Upper lobe of right lung (tissue), 1 donor: ENCODE results near the gene NDRG4. TPM values are rescaled to one million over a fixed set of nuclear protein-coding genes. Genes with fewer than 3 reads are reported as not detected.

Experiments
- ATAC-seq: fragments of 200-7000 bp; cut with Tn5 transposase; one replicate; pipeline ENCODE4 v1.9.1; 2020; ENCODE audit warnings: mild to moderate bottlenecking, moderate library complexity
- DNase-seq: peaks from one replicate; pipeline ENCODE4 v3.0.0-alpha.2; 2020
- H3K27ac ChIP-seq: fragments of 200-600 bp; one replicate; pipeline ENCODE4 v1.8.0; 2022
- H3K27me3 ChIP-seq: fragments of 200-600 bp; one replicate; pipeline ENCODE4 v1.8.0; 2022; ENCODE audit warnings: mild to moderate bottlenecking
- H3K36me3 ChIP-seq: fragments of 200-600 bp; one replicate; pipeline ENCODE4 v1.8.0; 2022
- H3K4me1 ChIP-seq: fragments of 200-600 bp; one replicate; pipeline ENCODE4 v1.8.0; 2022
- H3K4me3 ChIP-seq: fragments of 200-600 bp; one replicate; pipeline ENCODE4 v1.8.0; 2022; ENCODE audit warnings: mild to moderate bottlenecking
- H3K9me3 ChIP-seq: fragments of 200-600 bp; one replicate; pipeline ENCODE4 v1.8.0; 2022
- intact Hi-C: fragments of 100-400 bp; cut with DNase I; formaldehyde crosslinking; loops from one replicate; pipeline ENCODE4 v1.11.0; 2022
- total RNA-seq: library from RNA; stranded (reverse); fragmentation: NEBNext Ultra II Directional; extraction: Animal tissue kit (Norgen Biotek cat#: 25700); gene quantifications from one replicate; pipeline ENCODE4 v1.2.1, GENCODE V29; 2021
- TF ChIP-seq, protein P1 (sequence below): fragments of 200-600 bp; IDR thresholded peaks from one replicate; pipeline ENCODE4 v1.8.0; 2022; ENCODE audit warnings: antibody characterized with exemption
- donor health status: DM: no; HTN: yes; CAD: no; lungs with severe emphysema.

Gene NDRG4
- total RNA-seq, 1 donor from 2014 or later, result 48.1 TPM

DNA sequence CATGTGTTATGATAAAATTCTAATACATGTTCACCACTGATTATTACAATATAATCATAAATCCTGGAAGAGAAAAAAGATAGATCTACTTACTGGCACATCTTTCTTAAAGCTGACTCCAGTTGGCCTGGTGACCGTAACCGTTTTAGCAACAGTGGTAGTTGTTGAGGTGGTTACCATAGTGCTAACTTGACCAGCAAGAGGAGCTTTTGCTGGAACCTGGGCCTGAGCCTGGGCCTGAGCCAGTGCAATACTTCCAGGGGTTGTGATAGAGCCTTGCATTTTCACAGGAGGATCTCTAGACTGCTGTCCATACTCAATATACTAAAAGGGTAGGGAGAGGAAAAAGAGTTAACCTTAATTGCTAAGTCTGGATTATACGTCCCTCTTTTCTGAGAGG, 51.6 kb downstream of the NDRG4 start:
- Histone ChIP-seq H3K27ac (no peak overlapping the region), H3K27me3 (no peaks in the 10 kb centered on the region), H3K4me3 (no peak overlapping the region), H3K4me1 (no peaks in the 10 kb centered on the region), H3K9me3 (no peaks in the 10 kb centered on the region), H3K36me3 (peaks cover 100% of the 10 kb centered on the region)
- intact Hi-C loops, result no loop called here
- TF ChIP-seq, protein P1, sequence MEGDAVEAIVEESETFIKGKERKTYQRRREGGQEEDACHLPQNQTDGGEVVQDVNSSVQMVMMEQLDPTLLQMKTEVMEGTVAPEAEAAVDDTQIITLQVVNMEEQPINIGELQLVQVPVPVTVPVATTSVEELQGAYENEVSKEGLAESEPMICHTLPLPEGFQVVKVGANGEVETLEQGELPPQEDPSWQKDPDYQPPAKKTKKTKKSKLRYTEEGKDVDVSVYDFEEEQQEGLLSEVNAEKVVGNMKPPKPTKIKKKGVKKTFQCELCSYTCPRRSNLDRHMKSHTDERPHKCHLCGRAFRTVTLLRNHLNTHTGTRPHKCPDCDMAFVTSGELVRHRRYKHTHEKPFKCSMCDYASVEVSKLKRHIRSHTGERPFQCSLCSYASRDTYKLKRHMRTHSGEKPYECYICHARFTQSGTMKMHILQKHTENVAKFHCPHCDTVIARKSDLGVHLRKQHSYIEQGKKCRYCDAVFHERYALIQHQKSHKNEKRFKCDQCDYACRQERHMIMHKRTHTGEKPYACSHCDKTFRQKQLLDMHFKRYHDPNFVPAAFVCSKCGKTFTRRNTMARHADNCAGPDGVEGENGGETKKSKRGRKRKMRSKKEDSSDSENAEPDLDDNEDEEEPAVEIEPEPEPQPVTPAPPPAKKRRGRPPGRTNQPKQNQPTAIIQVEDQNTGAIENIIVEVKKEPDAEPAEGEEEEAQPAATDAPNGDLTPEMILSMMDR, result no peak
- DNase-seq (no peak), ATAC-seq (no peak)

DNA sequence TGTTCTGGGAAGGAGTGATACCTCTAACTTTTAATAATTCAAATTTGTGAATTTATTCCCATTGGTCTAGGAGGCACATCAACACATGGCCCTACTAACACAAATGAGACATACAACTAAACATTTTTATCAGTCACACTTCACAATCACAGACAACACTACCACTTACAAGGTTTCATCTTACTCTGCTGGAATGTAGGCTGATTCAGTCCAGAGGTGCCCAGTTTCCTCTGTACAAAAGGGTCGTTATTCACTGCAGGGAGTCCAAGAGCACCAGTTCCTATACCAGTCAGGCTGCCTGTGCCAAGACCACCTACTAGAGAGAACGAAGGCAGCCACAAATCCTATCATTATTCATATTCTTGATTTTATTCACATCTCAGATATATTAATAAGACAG, 56.7 kb downstream of the NDRG4 start:
- intact Hi-C loops, result no loop called here
- Histone ChIP-seq H3K4me3 (no peak overlapping the region), H3K27me3 (no peaks in the 10 kb centered on the region), H3K36me3 (peaks cover 98% of the 10 kb centered on the region), H3K9me3 (no peaks in the 10 kb centered on the region), H3K27ac (no peak overlapping the region), H3K4me1 (no peaks in the 10 kb centered on the region)
- ATAC-seq (no peak), DNase-seq (no peak)
- TF ChIP-seq, protein P1, result no peak

Other genes with a start within 250 kb of the NDRG4 start
- gene PRSS54, start 205.1 kb upstream of the NDRG4 start, total RNA-seq, result not detected
- gene GINS3, start 107.7 kb upstream of the NDRG4 start, total RNA-seq, result 2.8 TPM
- gene SETD6, start 15.4 kb downstream of the NDRG4 start, total RNA-seq, result 22.0 TPM
- gene CNOT1, start 129.7 kb downstream of the NDRG4 start, total RNA-seq, result 140 TPM
- 24.1 TPM for gene SLC38A7, start 184.6 kb downstream of the NDRG4 start, total RNA-seq
- gene GOT2, start 234.2 kb downstream of the NDRG4 start, total RNA-seq, result 51.6 TPM